GM10248 (cell line): ENCODE measurements around the gene SHISAL2B.

Source experiments
- CTCF ChIA-PET: fragments of 300-600 bp; sonication (Branson Sonifier 250); formaldehyde crosslinking; extraction: SDS; loops from one replicate; lab custom pipeline; 2021; ENCODE audit warnings: antibody characterized with exemption; lab: Yijun Ruan, JAX
- POLR2A ChIA-PET: fragments of 350-650 bp; sonication (Branson Sonifier 250); formaldehyde crosslinking; extraction: SDS; loops from one replicate; lab custom pipeline; 2020; ENCODE audit warnings: antibody characterized with exemption; lab: Yijun Ruan, JAX
- DNase-seq: peaks from one replicate; pipeline ENCODE4 v3.0.0; 2012; ENCODE audit errors: extremely low spot score
- TF ChIP-seq, protein P1 (sequence below): IDR thresholded peaks from 2 replicates; pipeline ENCODE4 v1.5.1; 2012; ENCODE audit warnings: mild to moderate bottlenecking, low read depth; ENCODE audit errors: extremely low read depth, missing control alignments, control extremely low read depth

The SHISAL2B gene

DNA sequence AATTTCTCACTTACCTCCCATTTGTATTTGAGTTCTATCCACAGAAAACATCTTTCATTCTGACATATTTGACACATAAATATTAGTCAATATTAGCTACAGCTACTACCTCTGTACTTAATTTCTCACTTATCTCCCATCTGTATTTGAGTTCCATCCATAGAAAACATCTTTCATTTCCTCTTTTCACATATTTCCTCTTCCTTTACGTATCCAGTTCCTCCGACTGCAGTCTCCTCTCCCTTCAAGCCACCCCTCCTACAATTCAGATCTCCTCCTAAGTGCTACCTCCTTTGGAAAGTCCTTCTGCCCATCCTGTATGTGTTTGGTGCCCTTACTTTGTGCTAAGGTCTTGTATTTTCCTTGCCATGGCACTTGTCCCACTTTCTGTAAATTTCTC lies 76.6 kb downstream of the SHISAL2B start:
- DNase-seq = no peak
- TF ChIP-seq, protein P1, sequence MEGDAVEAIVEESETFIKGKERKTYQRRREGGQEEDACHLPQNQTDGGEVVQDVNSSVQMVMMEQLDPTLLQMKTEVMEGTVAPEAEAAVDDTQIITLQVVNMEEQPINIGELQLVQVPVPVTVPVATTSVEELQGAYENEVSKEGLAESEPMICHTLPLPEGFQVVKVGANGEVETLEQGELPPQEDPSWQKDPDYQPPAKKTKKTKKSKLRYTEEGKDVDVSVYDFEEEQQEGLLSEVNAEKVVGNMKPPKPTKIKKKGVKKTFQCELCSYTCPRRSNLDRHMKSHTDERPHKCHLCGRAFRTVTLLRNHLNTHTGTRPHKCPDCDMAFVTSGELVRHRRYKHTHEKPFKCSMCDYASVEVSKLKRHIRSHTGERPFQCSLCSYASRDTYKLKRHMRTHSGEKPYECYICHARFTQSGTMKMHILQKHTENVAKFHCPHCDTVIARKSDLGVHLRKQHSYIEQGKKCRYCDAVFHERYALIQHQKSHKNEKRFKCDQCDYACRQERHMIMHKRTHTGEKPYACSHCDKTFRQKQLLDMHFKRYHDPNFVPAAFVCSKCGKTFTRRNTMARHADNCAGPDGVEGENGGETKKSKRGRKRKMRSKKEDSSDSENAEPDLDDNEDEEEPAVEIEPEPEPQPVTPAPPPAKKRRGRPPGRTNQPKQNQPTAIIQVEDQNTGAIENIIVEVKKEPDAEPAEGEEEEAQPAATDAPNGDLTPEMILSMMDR = no peak
- POLR2A ChIA-PET = no interaction called here
- CTCF ChIA-PET = interaction anchor here (1.5 to 4.1 kb wide), 6 partner anchors 9 to 132 kb away, joined by 4 to 23 read pairs (median 10); no protein-coding TSS in a partner anchor
